ENCODE data around the gene SEMA4F.
A peak's percentile ranks its signal among the peaks of the same experiment; 100 is the strongest.

The SEMA4F gene

GRCh38 chr2:74708296-74708695 is 54.2 kb downstream of the SEMA4F start:
- no peak for DNase-seq

- DNase-seq: no peak
These were observed 54.8 kb downstream of the SEMA4F start for GRCh38 chr2:74708883-74709282.

GRCh38 chr2:74712223-74713053 is 58.4 kb downstream of the SEMA4F start:
- DNase-seq: no peak

- DNase-seq: no peak
These were observed 60.6 kb downstream of the SEMA4F start for GRCh38 chr2:74714691-74715080.

- peak; percentile 83 for DNase-seq
These were observed 61.2 kb downstream of the SEMA4F start for GRCh38 chr2:74715081-74715791.

- DNase-seq: no peak
These were observed 61.8 kb downstream of the SEMA4F start for GRCh38 chr2:74715880-74716279.

- no peak for DNase-seq
These were observed 65.0 kb downstream of the SEMA4F start for GRCh38 chr2:74719066-74719465.

- no peak for DNase-seq
These were observed 67.3 kb downstream of the SEMA4F start for GRCh38 chr2:74721316-74721715.

GRCh38 chr2:74724496-74724895 is 70.4 kb downstream of the SEMA4F start:
- no peak for DNase-seq

- DNase-seq: no peak
These were observed 71.2 kb downstream of the SEMA4F start for GRCh38 chr2:74725287-74725686.

- no peak for DNase-seq
These were observed 74.8 kb downstream of the SEMA4F start for GRCh38 chr2:74728842-74729241.

GRCh38 chr2:74730530-74730929 is 76.5 kb downstream of the SEMA4F start:
- no peak for DNase-seq
